ACHN (cell line): ENCODE results near the gene UBQLN4.

Experiments
- DNase-seq: peaks from one replicate; pipeline ENCODE4 v3.0.0-alpha.2; 2015
- in situ Hi-C: cut with HindIII; loops from 2 replicates; pipeline ENCODE4 v1.10.0; 2017; ENCODE audit warnings: low sequenced_read_pairs, low pct_ligation_motif_present, low pct_unique_long_range_greater_than_20kb

UBQLN4 gene

DNA sequence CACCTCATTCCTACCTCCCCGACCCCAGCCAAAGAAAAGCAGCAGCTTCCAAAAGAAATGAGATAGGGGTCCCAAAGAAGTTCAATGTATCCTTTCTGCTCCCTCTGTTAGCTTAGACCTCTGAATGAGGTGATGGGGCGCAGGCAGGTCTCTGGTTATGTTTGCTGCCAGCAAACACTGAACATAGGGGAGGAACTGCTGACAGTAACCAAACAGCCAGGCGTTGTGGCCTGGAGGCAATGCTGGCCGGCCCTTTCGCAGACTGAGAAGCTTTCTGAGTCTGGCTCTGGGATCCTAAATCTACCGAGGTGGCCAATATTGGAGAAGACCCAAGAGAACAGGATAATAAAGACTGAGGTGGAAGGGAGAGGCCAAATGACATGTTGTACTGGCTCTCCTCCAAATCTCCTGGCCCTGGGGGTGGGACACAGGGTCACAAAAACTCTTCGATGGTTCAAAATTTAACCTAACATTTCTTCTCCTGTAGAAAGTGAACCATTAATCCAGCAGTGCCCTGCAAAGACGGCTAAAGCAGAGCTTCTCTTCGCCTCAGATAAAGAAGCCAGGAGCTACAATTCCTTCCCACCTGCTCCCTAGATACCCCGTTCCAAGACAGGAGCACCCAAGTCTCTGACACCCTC, 52.5 kb downstream of the UBQLN4 start:
- in situ Hi-C loops: no loop called here
- no peak for DNase-seq

DNA sequence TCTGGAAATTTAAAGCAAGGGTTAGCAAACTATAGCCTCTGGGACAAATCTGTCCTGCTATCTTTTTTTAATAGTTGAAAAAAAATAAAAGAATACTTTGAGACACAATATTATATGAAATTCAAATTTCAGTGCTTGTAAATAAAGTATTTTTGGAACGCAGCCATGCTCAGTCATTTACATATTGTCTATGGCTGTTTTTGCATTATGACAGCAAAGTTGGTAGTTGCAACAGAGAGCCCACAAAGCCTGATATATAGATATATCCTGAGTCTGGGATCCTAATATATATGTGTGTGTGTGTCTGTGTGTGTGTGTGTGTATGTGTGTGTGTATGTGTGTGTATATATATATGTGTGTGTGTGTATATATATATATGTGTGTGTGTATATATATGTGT, 53.6 kb downstream of the UBQLN4 start:
- in situ Hi-C loops: no loop called here
- DNase-seq: no peak

DNA sequence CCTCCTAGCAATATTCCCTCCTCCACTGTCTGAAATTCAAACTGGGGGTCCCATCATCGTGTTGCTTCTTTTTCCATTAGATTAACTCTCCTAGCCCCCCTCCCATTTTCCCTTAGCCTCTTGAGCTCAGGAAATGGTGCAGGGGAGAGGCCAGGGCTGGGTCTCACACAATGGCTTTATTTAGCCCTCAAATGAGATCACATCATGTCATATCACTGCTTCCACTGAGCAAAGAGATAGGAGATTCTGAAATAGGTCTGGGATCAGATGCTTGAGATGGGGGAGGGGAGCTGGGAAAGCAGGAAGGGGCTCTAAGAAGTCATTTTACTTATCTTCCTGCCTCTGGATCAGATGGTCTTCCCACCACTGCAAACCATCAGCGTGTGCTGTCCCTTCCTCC, 57.4 kb downstream of the UBQLN4 start:
- in situ Hi-C loops: no loop called here
- no peak for DNase-seq

DNA sequence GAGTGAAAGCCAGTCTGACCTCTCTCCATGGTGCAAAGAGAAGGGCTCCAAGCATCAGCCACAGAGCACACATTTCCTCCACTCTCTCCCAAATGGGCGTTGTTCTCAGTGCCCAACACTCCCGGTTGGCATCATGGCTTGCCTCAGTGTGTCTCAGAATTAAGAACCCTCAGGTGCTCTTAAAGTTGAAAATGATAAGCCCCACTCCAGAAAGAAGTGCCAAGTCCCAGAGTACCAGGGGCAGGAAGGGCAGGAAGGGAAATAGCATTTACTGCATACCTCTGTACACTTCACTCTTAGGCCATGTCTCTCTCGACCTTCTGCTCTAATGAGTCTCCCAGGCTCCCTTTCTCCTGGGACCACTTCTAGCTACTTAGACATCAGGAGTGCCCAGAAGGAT, 60.0 kb downstream of the UBQLN4 start:
- no peak for DNase-seq
- in situ Hi-C loops: no loop called here

DNA sequence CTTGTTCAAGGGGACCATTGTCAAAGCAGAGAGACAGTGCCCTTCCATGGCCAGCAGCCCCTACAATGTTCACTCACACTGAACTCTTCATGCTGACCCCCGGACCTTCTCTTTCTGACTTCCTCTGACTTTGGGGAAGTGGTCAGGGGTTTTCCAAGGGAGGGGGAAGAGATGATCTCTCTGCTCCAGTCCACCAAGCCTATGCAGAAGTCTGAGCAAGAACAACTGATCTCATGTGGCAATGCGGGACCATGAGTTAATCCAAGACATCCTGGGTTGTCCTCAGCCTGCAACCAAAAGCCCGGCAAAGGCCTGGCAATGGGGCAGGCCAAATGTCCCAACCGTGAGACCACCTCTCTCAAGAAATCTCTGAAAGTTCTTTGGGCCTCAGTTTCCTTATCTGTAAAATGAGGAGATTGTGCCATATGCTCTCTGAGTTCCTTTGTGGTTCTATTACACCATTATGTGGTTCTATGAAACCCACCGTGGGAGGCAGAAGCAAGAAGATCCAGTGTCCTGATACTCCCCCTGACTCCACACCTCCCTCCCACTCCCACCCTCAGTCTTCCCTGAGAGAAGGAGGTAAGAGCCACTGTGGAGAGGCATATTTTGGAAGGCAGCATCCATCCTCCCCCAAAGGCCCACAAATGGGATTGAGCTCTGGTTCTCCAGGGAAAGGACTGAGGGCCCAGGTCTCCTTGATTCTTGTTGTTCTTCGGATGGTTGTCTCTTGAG, 63.4 kb downstream of the UBQLN4 start:
- no peak for DNase-seq
- in situ Hi-C loops: no loop called here

DNA sequence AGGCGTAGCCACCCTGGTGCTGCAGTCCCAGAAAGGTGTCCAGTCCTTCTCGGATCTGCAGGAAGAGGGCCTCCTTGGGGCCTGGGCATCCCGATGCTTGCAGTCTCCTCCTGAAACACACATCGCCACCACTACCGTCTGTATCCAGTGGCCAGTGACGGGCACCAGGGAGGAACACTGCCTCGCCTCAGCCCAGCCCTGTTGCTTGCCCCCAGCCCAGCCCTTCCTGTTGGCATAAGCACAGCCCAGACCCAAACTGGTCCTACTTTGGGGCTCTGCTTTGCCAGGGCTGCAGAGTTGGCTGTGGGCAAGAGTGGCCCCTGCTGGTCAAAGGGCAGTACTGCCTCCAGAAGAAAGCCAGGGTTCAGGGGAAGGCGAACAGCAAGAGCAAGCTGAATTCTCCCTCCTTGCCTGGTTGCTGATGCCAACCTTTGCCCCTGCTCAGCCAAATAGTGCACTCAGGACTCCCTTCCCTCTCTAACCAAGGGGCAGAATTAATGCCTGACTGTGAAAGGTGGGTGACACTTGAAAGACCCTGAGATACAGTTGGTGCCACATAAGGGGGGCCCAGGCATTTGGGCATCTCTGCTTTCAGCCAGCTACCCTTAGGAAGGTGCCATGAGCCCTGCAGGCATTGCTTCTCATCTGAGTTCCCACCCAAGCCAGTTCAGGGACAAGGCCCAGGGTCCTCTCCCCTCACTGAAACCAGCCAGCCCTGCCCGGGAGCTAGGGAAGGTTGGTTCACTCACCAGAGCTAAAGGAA, 64.2 kb downstream of the UBQLN4 start:
- in situ Hi-C loops: no loop called here
- DNase-seq: peak; percentile 67
